GM12875 (cell line): Measurements from ENCODE around the gene RAB7A.

Experiments
- H3K4me3 ChIP-seq: one replicate; pipeline ENCODE4 v1.5.1; 2011; ENCODE audit warnings: low read depth, low read length, control low read depth
- TF ChIP-seq, protein P1 (sequence below): IDR thresholded peaks from 2 replicates; pipeline ENCODE4 v1.5.1; 2011; ENCODE audit warnings: low read depth, mild to moderate bottlenecking, control low read depth, inconsistent platforms, low read length, moderate library complexity, borderline replicate concordance; ENCODE audit not compliant: insufficient read depth

Gene RAB7A

DNA sequence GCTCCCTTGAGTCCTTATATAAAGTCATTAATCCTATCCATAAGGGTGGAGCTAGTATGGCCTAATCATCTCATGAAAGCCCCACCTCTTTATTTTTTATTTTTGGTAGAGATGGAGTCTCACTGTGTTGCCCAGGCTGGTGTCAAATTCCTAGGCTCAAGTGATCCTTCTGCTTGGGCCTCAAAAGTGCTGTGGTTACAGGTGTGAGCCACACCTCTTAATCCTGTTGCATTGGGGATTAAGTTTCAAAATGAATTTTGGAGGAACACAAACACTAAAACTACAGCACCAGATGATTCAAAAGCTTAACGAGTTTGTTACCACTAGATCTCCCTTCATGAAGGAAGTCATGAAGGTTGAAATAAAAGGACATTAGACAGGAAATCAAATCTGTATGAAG lies 27.7 kb downstream of the RAB7A start:
- TF ChIP-seq, protein P1, sequence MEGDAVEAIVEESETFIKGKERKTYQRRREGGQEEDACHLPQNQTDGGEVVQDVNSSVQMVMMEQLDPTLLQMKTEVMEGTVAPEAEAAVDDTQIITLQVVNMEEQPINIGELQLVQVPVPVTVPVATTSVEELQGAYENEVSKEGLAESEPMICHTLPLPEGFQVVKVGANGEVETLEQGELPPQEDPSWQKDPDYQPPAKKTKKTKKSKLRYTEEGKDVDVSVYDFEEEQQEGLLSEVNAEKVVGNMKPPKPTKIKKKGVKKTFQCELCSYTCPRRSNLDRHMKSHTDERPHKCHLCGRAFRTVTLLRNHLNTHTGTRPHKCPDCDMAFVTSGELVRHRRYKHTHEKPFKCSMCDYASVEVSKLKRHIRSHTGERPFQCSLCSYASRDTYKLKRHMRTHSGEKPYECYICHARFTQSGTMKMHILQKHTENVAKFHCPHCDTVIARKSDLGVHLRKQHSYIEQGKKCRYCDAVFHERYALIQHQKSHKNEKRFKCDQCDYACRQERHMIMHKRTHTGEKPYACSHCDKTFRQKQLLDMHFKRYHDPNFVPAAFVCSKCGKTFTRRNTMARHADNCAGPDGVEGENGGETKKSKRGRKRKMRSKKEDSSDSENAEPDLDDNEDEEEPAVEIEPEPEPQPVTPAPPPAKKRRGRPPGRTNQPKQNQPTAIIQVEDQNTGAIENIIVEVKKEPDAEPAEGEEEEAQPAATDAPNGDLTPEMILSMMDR = no peak
- no peak overlapping the region for H3K4me3 ChIP-seq

DNA sequence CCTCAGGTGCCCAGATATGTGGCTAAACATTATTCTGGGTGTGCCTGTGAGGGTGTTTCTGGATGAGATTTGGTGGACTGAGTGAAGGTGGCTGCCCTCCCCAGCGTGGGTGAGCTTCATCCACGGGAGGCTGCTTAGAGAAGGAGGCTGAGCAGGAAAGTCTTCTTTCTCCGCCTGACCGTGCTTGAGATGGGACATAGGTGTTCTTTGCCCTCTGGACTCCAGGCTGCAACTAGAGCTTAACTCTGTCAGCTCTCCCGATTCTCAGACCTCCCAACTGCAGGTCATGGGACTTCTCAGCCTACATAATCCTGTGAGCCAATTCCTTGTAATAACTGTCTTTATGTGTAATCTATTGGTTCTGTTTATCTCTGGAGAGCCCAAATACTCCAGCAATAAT lies 34.1 kb downstream of the RAB7A start:
- TF ChIP-seq, protein P1 = no peak
- H3K4me3 ChIP-seq = no peak overlapping the region

DNA sequence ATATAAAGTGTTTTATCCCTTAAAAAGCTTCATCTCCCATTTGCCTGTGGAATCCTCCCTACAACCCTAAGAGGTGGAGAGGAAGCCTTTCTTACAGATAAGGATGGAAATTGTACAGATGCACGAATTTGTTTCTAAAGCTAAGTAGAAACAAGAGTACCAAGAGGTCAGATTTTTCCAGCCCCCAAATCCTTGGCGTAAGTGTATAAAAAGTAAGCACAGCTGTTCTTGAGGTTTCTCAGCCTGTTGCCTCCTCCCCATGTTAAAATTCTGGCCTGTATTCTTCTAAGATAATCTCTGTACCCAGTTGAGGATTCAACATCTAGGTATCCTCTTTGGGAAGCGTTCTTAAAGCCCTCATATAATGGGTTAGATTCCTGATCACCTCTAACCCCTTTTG lies 34.9 kb downstream of the RAB7A start:
- TF ChIP-seq, protein P1 = no peak
- no peak overlapping the region for H3K4me3 ChIP-seq

DNA sequence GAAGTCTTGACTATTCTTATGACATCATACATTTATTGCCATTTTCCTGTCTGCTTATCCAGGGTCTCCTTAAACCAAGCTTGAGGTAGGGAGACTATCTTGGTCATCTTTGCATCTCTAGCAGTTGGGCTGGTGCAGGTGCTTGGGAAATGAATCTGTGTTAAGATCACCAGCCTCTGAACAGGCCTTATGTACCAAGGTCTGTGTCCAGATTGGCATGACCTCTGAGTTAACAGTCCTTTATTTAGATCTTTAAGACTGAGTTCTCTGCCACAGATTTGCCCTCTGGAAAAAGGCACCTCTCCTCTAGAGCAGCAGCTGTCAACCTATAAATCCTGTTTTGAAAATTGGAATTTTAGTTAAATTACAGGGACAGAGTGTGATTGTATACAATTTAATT lies 35.4 kb downstream of the RAB7A start:
- H3K4me3 ChIP-seq = no peak overlapping the region
- TF ChIP-seq, protein P1 = no peak

DNA sequence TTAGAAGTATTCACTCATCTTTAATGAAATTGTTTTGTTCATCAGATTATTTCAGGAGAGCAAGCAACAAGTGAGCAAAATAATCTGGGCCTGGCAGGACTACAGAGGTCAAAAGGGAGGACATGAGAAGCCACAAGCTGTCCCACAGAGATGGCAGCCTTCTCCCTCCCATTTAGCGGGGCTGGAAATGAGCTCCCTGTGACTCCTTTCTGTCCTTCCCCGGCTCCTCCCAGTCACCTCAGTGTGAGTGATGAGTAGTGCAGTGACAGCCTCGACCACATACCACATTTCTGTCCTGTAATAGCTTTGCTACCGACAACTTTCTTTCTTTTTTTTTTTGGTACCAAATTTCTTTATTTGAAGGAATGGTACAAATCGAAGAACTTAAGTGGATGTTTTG lies 38.0 kb downstream of the RAB7A start:
- TF ChIP-seq, protein P1 = no peak

DNA sequence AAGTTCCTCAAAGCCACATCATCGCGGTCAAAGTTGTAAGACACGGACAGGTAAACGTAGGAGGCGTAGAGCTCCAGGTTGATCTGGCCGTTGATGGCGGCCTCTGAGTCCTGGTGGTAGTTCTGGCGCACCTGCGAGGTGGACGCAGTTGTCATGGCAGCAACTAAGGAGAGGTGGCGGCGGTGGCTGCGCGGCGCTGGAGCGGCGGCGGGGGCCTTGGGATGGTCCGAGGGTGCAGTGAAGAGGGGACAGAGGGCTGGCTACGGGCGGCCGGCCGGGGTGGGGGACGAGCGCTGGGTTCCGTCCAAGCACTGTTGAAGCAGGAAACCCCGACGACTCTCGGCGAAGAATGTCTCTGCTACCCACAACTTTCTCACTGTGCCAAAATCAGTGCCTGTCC lies 38.9 kb downstream of the RAB7A start:
- no peak overlapping the region for H3K4me3 ChIP-seq
- TF ChIP-seq, protein P1 = no peak

More for the DNA sequence above, 38.0 kb downstream of the RAB7A start:
- H3K4me3 ChIP-seq = no peak overlapping the region

DNA sequence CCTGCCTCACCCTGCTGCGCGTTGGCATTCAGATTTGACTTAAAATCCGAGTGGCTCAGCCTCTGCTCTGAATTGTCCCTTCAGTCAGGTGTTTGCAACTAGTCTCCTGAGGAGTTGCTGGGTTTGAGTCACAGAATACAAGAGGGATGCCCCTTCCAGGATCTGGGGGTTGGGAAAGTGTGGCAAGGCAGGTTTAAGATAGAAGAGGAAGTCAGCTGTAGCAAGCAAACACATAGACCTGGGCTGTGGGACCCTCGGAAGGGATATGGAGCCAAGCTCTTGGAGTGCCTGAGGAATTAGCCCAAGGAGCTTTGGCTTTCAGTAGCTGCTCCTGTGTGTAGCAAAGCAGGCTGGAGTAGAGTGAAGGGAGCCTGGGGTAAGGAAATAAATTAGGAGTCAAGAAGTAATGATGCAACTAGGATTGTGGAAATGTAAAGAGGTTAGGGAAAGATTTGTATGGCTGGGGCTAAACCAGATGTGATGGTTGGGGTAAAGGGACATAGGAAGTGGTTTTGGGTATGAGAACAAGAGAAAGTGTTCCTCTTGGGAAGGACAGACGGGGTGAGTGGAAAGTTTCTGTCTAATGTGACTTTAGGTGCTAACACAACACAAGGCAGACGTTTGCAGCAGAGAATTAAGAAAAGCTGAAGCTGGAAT lies 41.2 kb downstream of the RAB7A start:
- TF ChIP-seq, protein P1 = no peak
- no peak overlapping the region for H3K4me3 ChIP-seq
